Parathyroid adenoma (tissue), 2 donors: Measurements from ENCODE around the gene MT1E.

Experiments
- H2AFZ ChIP-seq: fragments of 300-600 bp; sonication (generic); one replicate; pipeline ENCODE4 v1.7.0; 2017; ENCODE audit warnings: antibody characterized with exemption, mild to moderate bottlenecking
- H3K27ac ChIP-seq: fragments of 300-600 bp; sonication (generic); one replicate; pipeline ENCODE4 v1.7.0; 2017
- H3K27me3 ChIP-seq: fragments of 300-600 bp; sonication (generic); one replicate; pipeline ENCODE4 v1.7.0; 2017; ENCODE audit warnings: low read length; ENCODE audit not compliant: control insufficient read depth, insufficient read depth
- H3K36me3 ChIP-seq: fragments of 300-600 bp; sonication (generic); one replicate; pipeline ENCODE4 v1.7.0; 2017; ENCODE audit warnings: low read length; ENCODE audit not compliant: control insufficient read depth, insufficient read depth
- H3K4me1 ChIP-seq: fragments of 300-600 bp; sonication (generic); one replicate; pipeline ENCODE4 v1.7.0; 2017; ENCODE audit warnings: control low read depth
- H3K4me2 ChIP-seq: fragments of 300-600 bp; sonication (generic); one replicate; pipeline ENCODE4 v1.7.0; 2017; ENCODE audit warnings: low read length
- H3K4me3 ChIP-seq: fragments of 300-600 bp; sonication (generic); one replicate; pipeline ENCODE4 v1.7.0; 2017; ENCODE audit warnings: low read depth, low read length
- H3K79me2 ChIP-seq: fragments of 300-600 bp; sonication (generic); one replicate; pipeline ENCODE4 v1.7.0; 2017; ENCODE audit warnings: control low read depth
- H3K9ac ChIP-seq: fragments of 300-600 bp; sonication (generic); one replicate; pipeline ENCODE4 v1.7.0; 2017; ENCODE audit warnings: mild to moderate bottlenecking
- H3K9me3 ChIP-seq: fragments of 300-600 bp; sonication (generic); one replicate; pipeline ENCODE4 v1.7.0; 2017; ENCODE audit warnings: low read length; ENCODE audit not compliant: control insufficient read depth
- CTCF ChIP-seq: fragments of 300-600 bp; sonication (generic); IDR thresholded peaks from one replicate; pipeline ENCODE4 v1.7.0; 2017; ENCODE audit warnings: antibody characterized with exemption, mild to moderate bottlenecking
- donor health status: primary hyperparathyroidism.

MT1E gene

GRCh38 chr16:56636616-56637413, 11.2 kb downstream of the MT1E start:
- H3K9me3 ChIP-seq: no peaks in the 10 kb centered on the region
- no peaks in the 10 kb centered on the region for H3K36me3 ChIP-seq
- H2AFZ ChIP-seq: no peak overlapping the region
- H3K27ac ChIP-seq: no peak overlapping the region
- no peak for TF ChIP-seq CTCF
- H3K4me2 ChIP-seq: no peak overlapping the region
- H3K79me2 ChIP-seq: no peaks in the 10 kb centered on the region
- no peak overlapping the region for H3K4me3 ChIP-seq
- H3K4me1 ChIP-seq: no peaks in the 10 kb centered on the region
- H3K9ac ChIP-seq: no peak overlapping the region
- no peaks in the 10 kb centered on the region for H3K27me3 ChIP-seq

- H3K79me2 ChIP-seq: no peaks in the 10 kb centered on the region
- H3K9ac ChIP-seq: no peak within 1 kb of the TSS
- no peak for TF ChIP-seq CTCF
- H3K9me3 ChIP-seq: no peaks in the 10 kb centered on the region
- peak within 1 kb of the TSS; percentile 83 for H3K4me2 ChIP-seq
- H3K36me3 ChIP-seq: no peaks in the 10 kb centered on the region
- peak within 1 kb of the TSS; percentile 54 for H2AFZ ChIP-seq
- H3K4me1 ChIP-seq: no peaks in the 10 kb centered on the region
- H3K4me3 ChIP-seq: peak within 1 kb of the TSS; percentile 59
- H3K27ac ChIP-seq: no peak within 1 kb of the TSS
- no peaks in the 10 kb centered on the region for H3K27me3 ChIP-seq
Measured at GRCh38 chr16:56637814-56638750, 12.5 kb downstream of the MT1E start, which contains the start of gene MT1A. Gene MT1A, plus strand, starts transcription at chr16:56638666. Its CDS starts 73 bp downstream, at chr16:56638739.

GRCh38 chr16:56639045-56639444, 13.5 kb downstream of the MT1E start:
- Histone ChIP-seq H3K9me3 (no peaks in the 10 kb centered on the region), H3K27ac (no peak overlapping the region), H3K4me3 (no peak overlapping the region), H3K79me2 (no peaks in the 10 kb centered on the region), H3K4me2 (no peak overlapping the region), H2AFZ (no peak overlapping the region), H3K27me3 (no peaks in the 10 kb centered on the region), H3K36me3 (no peaks in the 10 kb centered on the region), H3K4me1 (peaks cover 4% of the 10 kb centered on the region), H3K9ac (no peak overlapping the region)
- TF ChIP-seq CTCF: no peak

GRCh38 chr16:56640076-56640475, 14.5 kb downstream of the MT1E start:
- no peak for TF ChIP-seq CTCF
- no peaks in the 10 kb centered on the region for H3K27me3 ChIP-seq

More at GRCh38 chr16:56640076-56640475, 14.5 kb downstream of the MT1E start:
- Histone ChIP-seq H3K9ac (no peak overlapping the region), H3K36me3 (no peaks in the 10 kb centered on the region), H3K4me2 (no peak overlapping the region), H3K27ac (no peak overlapping the region), H3K9me3 (no peaks in the 10 kb centered on the region), H3K4me3 (no peak overlapping the region), H3K4me1 (peaks cover 4% of the 10 kb centered on the region), H2AFZ (no peak overlapping the region), H3K79me2 (no peaks in the 10 kb centered on the region)
